SK-N-SH treated with all-trans-retinoic acid at 6 μM for 48 hours (cell line): ENCODE measurements around the gene HOXA7.

Experiments
- ARNTL ChIP-seq: fragments of 450-650 bp; formaldehyde crosslinking; IDR thresholded peaks from 2 replicates; pipeline ENCODE4 v1.5.0; 2020; ENCODE audit warnings: low read depth, mild to moderate bottlenecking, moderate library complexity, borderline replicate concordance
- BACH2 ChIP-seq: fragments of 250-450 bp; sonication (Bioruptor Pico); IDR thresholded peaks from 2 replicates; pipeline ENCODE4 v1.9.0; 2021; ENCODE audit warnings: mild to moderate bottlenecking, borderline replicate concordance
- CSRNP3 ChIP-seq: fragments of 250-450 bp; sonication (Bioruptor Pico); IDR thresholded peaks from 2 replicates; pipeline ENCODE4 v1.5.1; 2021; ENCODE audit warnings: mild to moderate bottlenecking, moderate library complexity
- ESRRG ChIP-seq: fragments of 250-450 bp; sonication (Bioruptor Pico); IDR thresholded peaks from 2 replicates; pipeline ENCODE4 v1.6.1; 2021; ENCODE audit warnings: mild to moderate bottlenecking
- PATZ1 ChIP-seq: fragments of 250-450 bp; sonication (Bioruptor Pico); IDR thresholded peaks from 2 replicates; pipeline ENCODE4 v1.8.0; 2020; ENCODE audit warnings: mild to moderate bottlenecking, moderate library complexity, borderline replicate concordance
- TOX ChIP-seq: fragments of 250-450 bp; sonication (Bioruptor Pico); IDR thresholded peaks from 2 replicates; pipeline ENCODE4 v1.8.0; 2021; ENCODE audit warnings: mild to moderate bottlenecking, moderate library complexity, borderline replicate concordance
- TSHZ2 ChIP-seq: fragments of 250-450 bp; sonication (Bioruptor Pico); IDR thresholded peaks from 2 replicates; pipeline ENCODE4 v1.5.0; 2020; ENCODE audit warnings: mild to moderate bottlenecking, moderate library complexity
- ZC3H10 ChIP-seq: fragments of 250-450 bp; sonication (Bioruptor Pico); IDR thresholded peaks from 2 replicates; pipeline ENCODE4 v1.5.1; 2021; ENCODE audit warnings: mild to moderate bottlenecking, moderate library complexity

GRCh38 chr7:27126596-27127327 is 29.7 kb downstream of the HOXA7 start:
- no peak for TF ChIP-seq TOX (CRISPR knock-in tag)
- TF ChIP-seq PATZ1 (CRISPR knock-in tag), result no peak
- no peak for TF ChIP-seq ESRRG (CRISPR knock-in tag)
- no peak for TF ChIP-seq TSHZ2 (CRISPR knock-in tag)
- TF ChIP-seq ARNTL (CRISPR knock-in tag), result no peak
- no peak for TF ChIP-seq CSRNP3 (CRISPR knock-in tag)
- TF ChIP-seq ZC3H10, result no peak
- no peak for TF ChIP-seq BACH2 (CRISPR knock-in tag)
